MM.1S (cell line): ENCODE data around the gene AEN.

Experiments
- DNase-seq: peaks from one replicate; pipeline ENCODE4 v3.0.0-alpha.2; 2015
- H2AFZ ChIP-seq: fragments of 300-600 bp; sonication (generic); 2 replicates; pipeline ENCODE4 v1.6.0; 2016; ENCODE audit warnings: antibody characterized with exemption, low read length
- H3F3A ChIP-seq: fragments of 300-600 bp; sonication (generic); 2 replicates; pipeline ENCODE4 v1.6.1; 2016; ENCODE audit warnings: mild to moderate bottlenecking, antibody characterized with exemption, low read length, moderate library complexity, mixed read lengths; ENCODE audit not compliant: insufficient read depth
- H3K27ac ChIP-seq: fragments of 300-600 bp; sonication (generic); 2 replicates; pipeline ENCODE4 v1.5.1; 2016; ENCODE audit warnings: mild to moderate bottlenecking, low read length
- H3K27me3 ChIP-seq: fragments of 300-600 bp; sonication (generic); replicated peaks from 2 replicates; pipeline ENCODE4 v1.6.0; 2016; ENCODE audit warnings: low read length; ENCODE audit not compliant: insufficient read depth
- H3K36me3 ChIP-seq: fragments of 300-600 bp; sonication (generic); replicated peaks from 2 replicates; pipeline ENCODE4 v1.6.1; 2016; ENCODE audit warnings: mild to moderate bottlenecking, low read length, mixed read lengths; ENCODE audit not compliant: insufficient read depth
- H3K4me1 ChIP-seq: fragments of 300-600 bp; sonication (generic); 2 replicates; pipeline ENCODE4 v1.6.1; 2016; ENCODE audit warnings: low read length, mixed read lengths
- H3K4me2 ChIP-seq: fragments of 300-600 bp; sonication (generic); 2 replicates; pipeline ENCODE4 v1.6.0; 2016; ENCODE audit warnings: low read depth, low read length
- H3K4me3 ChIP-seq: fragments of 300-600 bp; sonication (generic); 2 replicates; pipeline ENCODE4 v1.5.1; 2016; ENCODE audit warnings: low read length, mixed read lengths
- H3K79me2 ChIP-seq: fragments of 300-600 bp; sonication (generic); 2 replicates; pipeline ENCODE4 v1.6.1; 2016; ENCODE audit warnings: mixed run types, low read length, mixed read lengths
- H3K9ac ChIP-seq: fragments of 300-600 bp; sonication (generic); 2 replicates; pipeline ENCODE4 v1.6.1; 2016; ENCODE audit warnings: low read length, mixed read lengths
- H3K9me2 ChIP-seq: fragments of 300-600 bp; sonication (generic); replicated peaks from 2 replicates; pipeline ENCODE4 v1.6.1; 2016; ENCODE audit warnings: mild to moderate bottlenecking, low read length, mixed read lengths; ENCODE audit not compliant: insufficient read depth
- H3K9me3 ChIP-seq: fragments of 300-600 bp; sonication (generic); replicated peaks from 2 replicates; pipeline ENCODE4 v1.6.1; 2016; ENCODE audit warnings: mild to moderate bottlenecking, low read length, mixed read lengths; ENCODE audit not compliant: insufficient read depth
- H4K20me1 ChIP-seq: fragments of 300-600 bp; sonication (generic); 2 replicates; pipeline ENCODE4 v1.6.1; 2016; ENCODE audit warnings: mild to moderate bottlenecking, low read length, moderate library complexity, mixed read lengths; ENCODE audit not compliant: insufficient read depth
- CTCF ChIP-seq: fragments of 300-600 bp; sonication (generic); IDR thresholded peaks from 2 replicates; pipeline ENCODE4 v1.5.1; 2016; ENCODE audit warnings: antibody characterized with exemption, low read length, mixed read lengths
- EZH2 ChIP-seq: fragments of 300-600 bp; sonication (generic); optimal IDR thresholded peaks from 2 replicates; pipeline ENCODE3; 2017; ENCODE audit warnings: low read depth, mild to moderate bottlenecking, antibody characterized with exemption, low read length, mixed read lengths
- EZH2phosphoT487 ChIP-seq: fragments of 300-600 bp; sonication (generic); IDR thresholded peaks from 2 replicates; pipeline ENCODE4 v1.6.1; 2018; ENCODE audit warnings: antibody characterized with exemption, low read length

Gene AEN

GRCh38 chr15:88661761-88662556 lies 40.8 kb downstream of the AEN start:
- H3K4me1 ChIP-seq = peaks cover 12% of the 10 kb centered on the region
- H3K36me3 ChIP-seq = no peaks in the 10 kb centered on the region
- H2AFZ ChIP-seq = no peak overlapping the region
- H3K9me2 ChIP-seq = no peaks in the 10 kb centered on the region
- no peak overlapping the region for H3K9ac ChIP-seq
- no peak overlapping the region for H3K4me3 ChIP-seq
- H3K27me3 ChIP-seq = no peaks in the 10 kb centered on the region
- H3K9me3 ChIP-seq = no peaks in the 10 kb centered on the region
- H3K4me2 ChIP-seq = no peak overlapping the region
- no peak overlapping the region for H3K27ac ChIP-seq
- no peaks in the 10 kb centered on the region for H3K79me2 ChIP-seq
- DNase-seq = no peak
- TF ChIP-seq EZH2phosphoT487 = no peak
- TF ChIP-seq CTCF = no peak
- no peak for TF ChIP-seq EZH2
- no peaks in the 10 kb centered on the region for H4K20me1 ChIP-seq
- peaks cover 9% of the 10 kb centered on the region for H3F3A ChIP-seq

- H2AFZ ChIP-seq = no peak overlapping the region
- no peaks in the 10 kb centered on the region for H3K9me3 ChIP-seq
- H4K20me1 ChIP-seq = no peaks in the 10 kb centered on the region
- H3K27ac ChIP-seq = no peak overlapping the region
- H3K4me2 ChIP-seq = no peak overlapping the region
- H3K79me2 ChIP-seq = no peaks in the 10 kb centered on the region
- DNase-seq = no peak
- TF ChIP-seq EZH2phosphoT487 (no peak), EZH2 (no peak), CTCF (no peak)
- H3K36me3 ChIP-seq = no peaks in the 10 kb centered on the region
- no peaks in the 10 kb centered on the region for H3K4me1 ChIP-seq
- H3F3A ChIP-seq = no peaks in the 10 kb centered on the region
- H3K27me3 ChIP-seq = no peaks in the 10 kb centered on the region
- H3K4me3 ChIP-seq = no peak overlapping the region
- no peaks in the 10 kb centered on the region for H3K9me2 ChIP-seq
- no peak overlapping the region for H3K9ac ChIP-seq
Observed at GRCh38 chr15:88663141-88663621, 42.0 kb downstream of the AEN start.

- Histone ChIP-seq H3K9me2 (no peaks in the 10 kb centered on the region), H3K4me3 (no peak overlapping the region), H3F3A (no peaks in the 10 kb centered on the region), H3K79me2 (no peaks in the 10 kb centered on the region), H2AFZ (no peak overlapping the region), H3K9ac (no peak overlapping the region), H3K27ac (no peak overlapping the region), H3K4me2 (no peak overlapping the region), H3K4me1 (no peaks in the 10 kb centered on the region), H4K20me1 (no peaks in the 10 kb centered on the region), H3K9me3 (no peaks in the 10 kb centered on the region), H3K27me3 (no peaks in the 10 kb centered on the region), H3K36me3 (no peaks in the 10 kb centered on the region)
- peak; percentile 21 for DNase-seq
- TF ChIP-seq EZH2 = no peak
- TF ChIP-seq CTCF = peak; percentile 35
Observed at GRCh38 chr15:88664151-88664778, 43.1 kb downstream of the AEN start.
